Dedifferentiated amniotic fluid mesenchymal stem cell (primary cell): Measurements from ENCODE around the gene BBS1.
"Not testable (repeated sequence)": the region's sequence is repeated elsewhere in the genome, so short reads cannot be mapped to it uniquely, and the experiment has no call there.

Source experiments
- DNase-seq: peaks from one replicate; pipeline ENCODE4 v3.0.0-alpha.2; 2016; ENCODE audit errors: extremely low spot score

Gene BBS1

DNA sequence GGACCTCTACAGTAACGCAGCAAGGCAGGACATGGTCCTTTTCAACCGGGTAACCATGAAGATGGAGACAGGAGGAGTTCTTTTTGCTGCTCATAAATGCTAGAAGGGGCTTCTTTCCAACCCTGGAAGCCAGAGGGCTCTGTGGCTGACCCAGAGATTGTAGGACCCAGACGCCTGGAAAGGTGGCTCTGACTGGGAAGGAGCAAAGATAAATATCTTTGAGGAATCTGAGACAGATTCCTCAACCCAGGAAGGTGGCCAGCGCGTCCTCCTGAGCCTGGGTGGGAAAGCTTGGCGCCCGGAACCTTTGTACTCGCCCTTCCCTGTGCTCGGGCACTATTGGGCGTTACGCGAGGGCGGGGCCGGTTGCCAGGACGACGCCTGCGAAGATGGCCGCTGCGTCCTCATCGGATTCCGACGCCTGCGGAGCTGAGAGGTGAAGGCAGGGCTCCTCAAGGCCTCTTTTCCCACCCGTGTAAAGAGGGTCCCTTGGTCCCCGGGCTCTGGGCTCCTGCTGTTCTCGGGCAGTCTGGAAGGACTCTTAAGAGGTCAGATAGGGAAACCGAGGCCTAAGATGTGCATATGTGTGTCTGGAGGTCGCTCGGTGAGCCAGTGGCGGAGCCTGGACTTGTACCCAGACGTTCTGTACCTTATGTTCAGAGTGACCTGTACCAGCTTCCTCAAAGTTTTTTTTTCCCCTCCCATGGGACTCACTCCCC is at the start of gene BBS1:
Gene BBS1 (plus strand): TSS at position 365 of the 719 bp plus-strand sequence. CDS start 25 bp downstream, at position 390.
- DNase-seq = peak; percentile 79

DNA sequence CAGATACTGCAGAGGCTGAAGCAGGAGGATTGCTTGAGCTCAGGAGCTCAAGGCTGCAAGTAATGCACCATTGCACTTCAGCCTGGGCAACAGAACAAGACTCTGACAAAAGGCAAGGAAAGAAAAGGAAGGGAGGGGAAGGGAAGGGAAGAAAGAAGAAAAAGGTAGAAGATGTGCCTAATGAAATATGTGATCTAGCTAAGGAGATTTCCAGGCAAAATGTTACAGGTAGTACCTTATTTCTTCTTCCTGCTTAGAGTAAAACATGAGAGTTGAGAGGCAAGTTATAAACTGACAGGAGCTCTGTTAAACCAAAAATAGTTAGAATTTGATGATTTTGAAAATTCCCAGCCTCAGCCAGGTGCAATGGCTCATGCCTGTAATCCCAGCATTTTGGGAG is 48.4 kb upstream of the BBS1 start:
- no peak for DNase-seq

DNA sequence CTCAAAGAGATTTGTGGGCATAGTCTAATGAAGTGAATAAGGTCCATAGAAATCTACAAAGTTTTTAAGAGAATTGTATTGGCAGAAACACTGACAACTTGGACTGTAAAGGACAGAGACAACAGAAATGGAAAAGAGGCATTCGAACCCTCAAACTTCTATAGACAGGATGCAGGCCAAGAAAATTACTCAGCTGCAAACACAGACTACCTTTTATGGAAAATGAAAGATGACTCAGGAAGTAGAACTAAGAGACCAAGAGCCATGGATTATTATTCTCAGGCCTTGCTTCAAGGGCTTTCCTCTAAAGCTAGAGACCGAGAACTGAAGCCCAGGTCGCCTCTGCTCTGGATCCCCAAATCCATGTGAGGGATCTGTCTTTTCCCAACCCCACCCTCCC is 47.5 kb upstream of the BBS1 start:
- no peak for DNase-seq

DNA sequence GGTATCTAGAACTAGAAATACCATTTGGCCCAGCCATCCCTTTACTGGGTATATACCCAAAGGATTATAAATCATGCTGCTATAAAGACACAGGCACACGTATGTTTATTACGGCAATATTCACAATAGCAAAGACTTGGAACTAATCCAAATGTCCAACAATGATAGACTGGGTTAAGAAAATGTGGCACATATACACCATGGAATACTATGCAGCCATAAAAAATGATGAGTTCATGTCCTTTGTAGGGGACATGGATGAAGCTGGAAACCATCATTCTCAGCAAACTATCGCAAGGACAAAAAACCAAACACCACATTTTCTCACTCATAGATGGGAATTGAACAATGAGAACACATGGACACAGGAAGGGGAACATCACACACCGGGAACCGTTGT is 46.3 kb upstream of the BBS1 start:
- not testable (repeated sequence) for DNase-seq

DNA sequence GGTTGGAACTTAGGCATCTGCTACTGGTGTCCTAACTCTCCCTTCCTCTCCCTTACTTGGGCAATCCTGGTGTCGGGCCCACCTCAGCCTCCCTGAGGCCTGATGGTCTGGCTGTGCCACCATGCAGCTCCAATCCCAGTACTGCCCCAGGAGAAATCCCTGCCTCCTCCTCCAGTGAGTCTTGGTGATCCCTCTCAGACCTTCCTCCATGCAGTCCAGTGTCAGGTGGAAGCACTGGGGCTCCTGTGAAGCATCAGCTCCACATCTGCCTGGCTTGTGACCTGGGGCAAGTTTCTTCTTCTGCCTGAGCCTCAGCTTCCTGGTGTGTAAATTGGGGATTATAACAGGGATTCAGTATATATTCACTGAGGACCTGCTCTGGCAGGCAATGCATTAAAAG is 45.5 kb upstream of the BBS1 start:
- no peak for DNase-seq

DNA sequence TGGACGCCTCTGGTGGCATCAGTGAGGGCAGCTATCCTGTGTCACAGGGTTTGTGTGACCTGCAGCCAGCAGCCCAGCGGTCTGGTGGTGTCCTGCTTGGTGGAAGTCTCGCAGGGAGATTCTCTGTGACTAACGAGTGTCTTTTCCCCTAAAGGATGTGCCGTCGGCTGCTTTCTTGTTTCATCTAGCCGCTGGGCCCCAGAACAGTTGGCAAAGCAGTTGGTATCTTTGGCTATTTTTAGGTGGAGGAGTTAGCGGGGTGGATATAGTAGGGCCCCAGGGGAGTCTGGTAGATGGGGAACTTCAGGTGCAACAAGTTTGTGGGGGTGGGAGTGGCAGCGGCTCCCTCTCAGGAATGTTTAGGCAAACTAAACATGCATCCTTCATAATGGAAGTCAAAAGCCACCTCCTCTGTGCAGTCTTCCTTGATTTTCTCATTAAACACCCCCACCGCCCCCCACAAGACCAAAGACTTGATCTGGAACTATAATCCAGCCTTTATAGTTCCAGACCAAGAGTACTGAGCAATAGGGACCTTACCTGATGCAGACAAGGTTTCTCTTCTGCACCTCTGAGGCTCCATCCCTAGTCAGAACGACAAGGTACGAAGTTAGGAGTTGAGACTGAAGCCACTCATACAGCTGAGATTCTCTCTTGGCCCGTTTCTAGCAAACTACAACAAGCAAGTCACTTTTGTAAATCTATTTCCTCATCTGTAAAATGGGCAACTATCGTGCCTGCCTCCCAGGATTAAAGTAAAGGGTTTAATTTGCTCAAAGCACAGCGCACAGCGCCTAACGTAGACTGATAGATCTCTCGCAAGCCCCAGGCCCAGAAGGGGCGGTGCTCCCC is 44.8 kb upstream of the BBS1 start:
- no peak for DNase-seq

DNA sequence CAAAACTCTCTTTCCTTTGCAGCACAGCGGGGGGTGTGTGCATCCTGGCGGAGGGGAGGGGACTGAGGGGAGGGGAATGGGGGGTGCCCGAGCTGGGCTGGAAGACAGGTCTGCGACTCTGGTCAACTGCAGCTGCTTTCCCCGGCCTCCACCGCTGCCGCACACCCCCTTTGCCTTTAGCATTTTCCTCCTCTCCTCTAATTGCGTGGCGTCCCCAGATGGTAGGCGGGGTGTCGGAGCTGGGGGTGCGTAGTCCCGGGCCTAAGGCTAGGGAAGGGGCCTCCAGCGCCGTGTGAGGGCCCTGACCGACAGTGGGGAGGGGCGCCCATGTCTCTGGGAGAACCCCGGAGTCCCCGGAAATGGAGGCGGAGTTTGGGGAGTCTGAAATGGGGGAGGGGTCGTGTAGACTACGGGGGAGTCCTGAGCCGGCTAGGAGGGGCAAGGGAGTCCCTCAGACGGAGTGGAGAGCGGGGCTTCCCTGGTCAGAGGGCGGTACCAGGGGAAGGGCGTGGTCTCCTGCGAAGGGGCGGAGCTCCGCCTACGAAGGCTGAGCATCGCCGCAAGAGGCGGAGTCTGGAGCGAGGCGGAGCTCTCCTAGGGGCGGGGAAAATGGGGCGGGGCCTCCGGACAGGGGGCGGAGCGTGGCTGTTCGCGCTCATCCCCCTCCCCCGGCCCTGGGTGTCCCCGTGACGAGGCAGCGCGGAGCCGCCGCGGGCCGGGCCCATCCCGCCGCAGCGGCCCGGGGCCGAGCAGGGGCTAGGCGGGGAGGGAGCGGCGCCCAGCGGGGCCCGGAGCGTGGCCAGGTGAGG is 44.0 kb upstream of the BBS1 start, which contains the start of gene PELI3:
Gene PELI3 (plus strand): TSS at position 681 of the 809 bp plus-strand sequence. CDS start 1,224 bp downstream, outside the sequence.
- peak; percentile 92 for DNase-seq

DNA sequence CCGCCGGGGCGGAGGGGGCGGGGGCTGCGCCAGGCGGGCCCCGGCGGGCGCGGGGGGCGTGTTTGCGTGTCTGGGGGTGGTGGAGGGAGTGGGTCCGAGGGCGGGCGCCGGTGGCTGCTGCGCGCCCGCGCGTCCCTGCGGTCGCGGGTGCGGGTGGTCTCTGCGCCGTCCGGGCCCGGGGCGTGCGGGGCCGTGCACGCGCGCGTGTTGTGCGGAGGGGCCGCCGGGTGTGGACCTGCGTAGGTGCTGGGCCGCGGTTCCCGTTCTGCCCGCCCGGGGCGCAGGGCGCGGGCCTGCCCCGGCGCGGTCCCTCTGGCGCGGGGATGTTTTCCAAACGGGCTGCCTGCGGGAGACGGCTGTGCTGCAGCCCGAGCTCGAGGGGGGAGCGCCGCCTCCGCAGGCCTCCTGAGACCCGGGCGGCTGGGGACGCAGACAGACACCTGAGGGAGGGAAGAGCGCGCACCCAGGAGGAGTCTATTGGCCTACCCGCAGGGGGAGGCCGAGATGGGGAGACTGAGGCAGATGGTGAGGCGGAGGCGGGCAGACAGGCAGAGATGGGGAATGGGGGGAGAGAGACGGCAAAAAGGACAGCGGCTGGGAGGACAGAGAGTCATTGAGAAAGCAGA is 43.3 kb upstream of the BBS1 start:
- no peak for DNase-seq

DNA sequence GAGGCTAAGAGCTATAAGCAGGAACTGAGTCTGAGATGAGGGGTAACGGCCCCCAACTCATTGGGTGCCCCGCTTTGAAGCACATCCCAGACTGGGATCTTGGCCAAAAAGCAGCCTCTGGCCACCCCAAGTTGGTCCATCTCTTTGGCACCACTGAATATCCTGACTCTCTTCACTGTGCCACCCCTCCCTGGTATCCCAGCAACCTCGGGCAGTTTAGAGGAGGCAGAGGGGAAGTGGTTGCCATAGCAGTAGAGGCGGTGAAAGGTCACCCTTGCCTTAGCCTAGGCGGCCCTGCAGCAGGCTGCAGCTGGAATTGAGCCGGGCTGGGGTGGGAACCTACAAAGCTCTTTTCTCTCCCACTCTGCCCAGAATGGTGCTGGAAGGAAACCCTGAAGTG is 42.7 kb upstream of the BBS1 start:
- no peak for DNase-seq

DNA sequence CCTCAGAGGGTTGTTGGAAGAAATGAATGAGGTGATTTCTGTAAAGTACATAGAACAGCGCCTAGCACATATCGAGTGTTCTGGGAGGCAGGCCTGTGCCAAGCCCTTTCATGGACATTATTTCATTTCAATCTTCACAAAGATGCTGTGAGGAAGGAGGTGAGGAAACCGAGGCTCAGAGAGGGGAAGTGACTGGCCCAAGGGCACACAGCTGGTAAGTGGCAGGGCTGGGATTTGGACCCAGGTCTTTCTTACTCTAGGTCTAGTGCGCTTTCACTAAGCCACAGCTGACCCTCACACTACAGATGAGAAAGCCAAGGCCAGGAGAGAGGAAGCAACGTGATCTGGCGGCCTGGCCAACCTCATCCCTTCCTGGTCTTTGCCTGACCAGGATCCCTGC is 41.7 kb upstream of the BBS1 start:
- DNase-seq = no peak

DNA sequence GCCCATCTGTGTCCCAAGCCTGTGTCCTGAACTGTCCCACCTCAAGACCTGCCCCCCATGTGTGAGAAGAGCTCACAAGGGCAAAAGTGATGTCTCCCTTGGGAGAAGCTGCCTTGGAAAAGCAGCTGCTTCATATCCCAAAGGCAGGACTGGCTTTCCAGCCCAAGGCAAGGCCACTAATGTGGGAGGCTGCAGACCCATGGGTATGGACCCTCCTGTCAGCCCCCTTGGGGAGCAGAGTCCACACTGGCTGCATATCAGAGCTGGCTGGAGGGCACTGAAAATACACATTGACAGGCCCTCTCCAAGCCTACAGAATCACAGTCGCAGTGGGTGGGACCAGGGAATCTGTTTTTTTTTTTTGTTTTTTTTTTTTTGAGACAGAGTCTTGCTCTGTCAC is 41.0 kb upstream of the BBS1 start:
- no peak for DNase-seq

DNA sequence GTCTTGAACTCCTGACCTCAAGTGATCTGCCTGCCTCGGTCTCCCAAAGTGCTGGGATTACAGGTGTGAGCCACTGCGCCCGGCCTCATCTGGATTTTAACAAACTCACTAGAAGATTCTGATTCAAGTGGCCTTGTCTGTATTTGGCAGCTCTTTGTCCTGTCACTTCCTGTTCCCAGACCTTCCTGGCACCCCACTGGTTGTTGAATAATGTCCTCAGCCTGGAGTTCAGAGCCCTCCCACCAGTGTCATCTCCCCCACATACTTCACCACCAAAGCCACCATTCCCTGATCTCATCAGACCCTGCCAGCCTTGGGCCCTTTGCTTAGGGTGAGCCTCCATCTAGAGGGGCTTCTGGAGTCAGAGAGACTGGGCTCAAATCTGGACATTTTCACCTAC is 40.4 kb upstream of the BBS1 start:
- DNase-seq = no peak

DNA sequence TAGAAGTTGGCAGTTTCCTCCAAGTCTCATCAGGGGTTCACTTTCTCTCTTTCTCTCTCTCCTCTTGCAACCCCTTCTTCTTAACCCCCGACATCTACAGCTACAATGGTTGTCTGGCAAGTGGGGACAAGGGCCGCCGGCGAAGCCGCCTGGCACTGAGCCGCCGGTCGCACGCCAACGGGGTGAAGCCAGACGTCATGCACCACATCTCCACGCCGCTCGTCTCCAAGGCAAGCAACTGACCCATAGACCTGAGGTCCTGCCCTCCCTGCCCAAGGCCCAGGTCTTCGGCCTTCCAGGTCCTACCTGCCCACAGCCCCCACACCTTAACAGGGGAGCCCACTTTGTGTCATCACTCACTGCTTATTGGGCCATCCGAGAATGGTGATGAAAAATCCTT is 39.3 kb upstream of the BBS1 start:
- DNase-seq = no peak

DNA sequence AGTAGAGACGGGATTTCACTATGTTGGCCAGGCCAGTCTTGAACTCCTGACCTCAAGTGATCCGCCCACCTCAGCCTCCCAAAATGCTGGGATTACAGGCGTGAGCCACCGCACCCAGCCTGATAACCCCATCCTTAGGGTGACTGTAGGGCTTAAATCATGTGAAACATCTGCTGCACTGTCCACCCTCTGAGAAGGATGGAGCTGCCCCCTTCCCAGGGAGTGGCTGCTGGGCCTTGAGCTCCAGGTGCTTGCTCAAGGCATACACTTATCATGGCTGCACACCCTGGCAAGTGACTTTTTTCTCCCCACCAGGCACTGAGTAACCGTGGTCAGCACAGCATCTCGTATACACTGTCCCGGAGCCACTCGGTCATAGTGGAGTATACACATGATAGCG is 38.4 kb upstream of the BBS1 start:
- DNase-seq = no peak

DNA sequence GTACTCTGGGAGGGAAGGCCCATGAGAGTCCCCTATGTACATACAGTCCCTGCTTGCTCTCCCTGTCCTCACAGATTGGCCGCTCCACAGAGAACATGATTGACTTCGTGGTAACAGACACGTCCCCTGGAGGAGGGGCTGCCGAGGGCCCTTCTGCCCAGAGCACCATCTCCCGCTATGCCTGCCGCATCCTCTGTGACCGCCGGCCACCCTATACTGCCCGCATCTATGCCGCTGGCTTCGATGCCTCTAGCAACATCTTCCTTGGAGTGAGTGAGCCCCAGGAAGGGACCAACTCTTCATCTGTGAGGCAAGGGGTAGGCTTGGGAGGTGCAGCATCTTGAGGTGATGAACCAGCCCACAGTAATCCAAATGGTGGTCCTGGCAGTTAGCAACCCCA is 37.3 kb upstream of the BBS1 start:
- DNase-seq = no peak

DNA sequence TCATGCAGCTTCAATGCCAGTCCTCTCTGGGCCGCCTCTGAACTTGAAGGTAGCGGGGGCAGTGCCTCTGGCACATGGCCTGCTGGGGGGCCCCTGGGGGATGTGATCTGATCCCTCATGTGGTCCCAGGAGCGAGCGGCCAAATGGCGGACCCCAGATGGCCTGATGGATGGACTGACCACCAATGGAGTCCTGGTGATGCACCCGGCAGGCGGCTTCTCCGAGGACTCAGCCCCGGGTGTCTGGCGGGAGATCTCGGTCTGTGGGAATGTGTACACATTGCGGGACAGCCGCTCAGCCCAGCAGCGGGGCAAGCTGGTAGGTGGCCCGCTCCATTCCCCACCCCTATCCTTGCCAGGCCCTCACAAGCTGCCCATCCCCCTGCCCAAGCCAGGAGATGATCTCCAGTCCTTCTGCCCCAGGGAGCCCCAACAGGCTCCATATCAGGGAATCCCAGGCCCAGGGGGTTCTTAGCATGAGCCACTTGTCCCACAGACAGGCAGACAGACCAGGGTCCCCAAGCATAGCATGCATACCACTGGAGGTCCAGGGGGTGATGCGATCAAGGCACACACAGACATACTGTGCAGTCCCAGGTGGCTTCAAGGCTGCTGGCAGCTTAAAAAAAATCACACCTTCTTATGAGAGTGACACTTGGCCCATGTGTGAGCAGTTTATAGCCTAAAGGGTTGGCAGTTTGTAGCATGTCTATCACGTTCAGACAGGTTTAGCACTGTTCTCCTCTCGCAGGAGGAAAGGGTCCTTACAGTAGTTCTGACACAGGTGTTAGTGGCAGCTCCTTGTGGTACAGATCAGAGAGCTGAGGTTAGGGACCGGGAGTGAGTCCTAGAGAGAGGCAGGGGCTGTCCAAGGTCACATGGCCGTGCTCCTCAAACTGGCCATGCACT is 36.6 kb upstream of the BBS1 start:
- no peak for DNase-seq

DNA sequence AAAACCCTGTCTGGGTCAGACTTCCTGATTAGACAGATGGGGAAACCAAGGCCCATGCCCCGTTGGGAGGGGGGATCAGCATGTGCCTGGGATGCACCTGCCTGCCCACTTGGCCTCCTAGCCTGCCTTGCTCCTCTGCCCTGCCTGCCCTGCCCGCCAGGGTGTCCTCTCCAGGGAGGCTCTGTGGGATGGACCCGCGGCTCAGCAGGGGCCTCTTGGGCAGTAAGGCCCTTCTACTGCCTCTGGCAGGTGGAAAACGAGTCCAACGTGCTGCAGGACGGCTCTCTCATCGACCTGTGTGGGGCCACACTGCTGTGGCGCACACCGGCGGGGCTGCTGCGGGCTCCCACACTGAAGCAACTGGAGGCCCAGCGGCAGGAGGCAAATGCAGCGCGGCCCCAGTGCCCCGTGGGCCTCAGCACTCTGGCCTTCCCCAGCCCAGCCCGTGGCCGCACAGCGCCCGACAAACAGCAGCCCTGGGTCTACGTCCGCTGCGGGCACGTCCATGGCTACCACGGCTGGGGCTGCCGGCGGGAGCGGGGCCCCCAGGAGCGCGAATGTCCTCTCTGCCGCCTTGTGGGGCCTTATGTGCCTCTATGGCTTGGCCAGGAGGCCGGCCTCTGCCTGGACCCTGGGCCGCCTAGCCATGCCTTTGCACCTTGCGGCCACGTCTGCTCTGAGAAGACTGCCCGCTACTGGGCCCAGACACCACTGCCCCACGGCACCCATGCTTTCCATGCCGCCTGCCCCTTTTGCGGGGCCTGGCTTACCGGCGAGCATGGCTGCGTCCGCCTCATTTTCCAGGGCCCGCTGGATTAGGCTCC is 34.9 kb upstream of the BBS1 start:
- no peak for DNase-seq

DNA sequence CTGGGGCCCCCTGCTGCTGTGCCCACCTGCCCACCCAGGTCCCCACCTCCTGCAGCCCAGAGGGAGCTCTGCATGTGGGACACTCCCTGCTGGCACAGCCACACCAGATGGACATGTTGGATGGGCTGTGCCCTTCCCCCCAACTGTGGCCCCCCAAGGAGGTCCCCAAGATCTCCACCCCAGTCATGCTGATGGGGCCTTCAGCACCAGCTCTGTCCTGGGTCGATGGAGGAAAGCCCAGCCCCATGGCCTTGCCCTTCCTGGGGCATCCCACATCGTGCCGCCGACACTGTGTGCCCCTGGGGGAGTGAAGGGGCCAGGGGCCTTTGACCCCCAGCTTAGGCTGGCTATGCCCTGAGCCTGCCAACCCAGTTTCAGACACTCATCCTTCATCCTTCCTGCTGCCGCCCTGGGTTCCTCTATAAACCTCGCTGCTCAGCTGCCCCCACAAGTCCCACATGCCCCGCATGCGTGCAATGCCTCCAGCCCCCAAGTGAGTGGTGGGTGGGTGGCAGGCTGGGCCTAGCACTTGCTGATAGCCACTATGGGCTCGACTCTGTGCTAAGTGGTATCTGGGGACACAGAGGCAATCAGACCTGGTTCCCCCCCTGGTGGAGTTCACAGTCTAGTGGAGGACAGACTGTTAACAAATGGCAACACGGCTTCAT is 34.1 kb upstream of the BBS1 start:
- DNase-seq = no peak

DNA sequence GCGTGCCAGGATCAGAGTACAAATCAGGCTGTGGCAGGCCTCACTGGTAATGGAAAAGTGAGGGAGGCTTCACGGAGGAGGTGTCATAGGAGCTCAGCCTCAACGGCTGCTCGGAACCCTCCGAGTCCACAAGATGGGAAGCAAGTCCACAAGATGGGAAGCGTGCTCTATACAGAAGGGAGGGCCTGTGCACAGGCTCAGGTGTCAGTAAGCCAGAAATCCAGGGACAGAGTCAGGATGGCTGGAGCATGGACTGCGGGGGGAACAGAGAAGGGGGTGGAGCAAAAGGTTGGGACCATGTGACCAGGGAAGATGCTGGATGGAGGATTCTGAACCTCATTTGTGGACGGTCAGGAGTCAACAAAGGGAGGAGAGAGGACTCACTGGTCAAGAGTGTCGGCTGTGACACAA is 33.6 kb upstream of the BBS1 start:
- DNase-seq = no peak
